Caco-2 (cell line): ENCODE data around the gene GHDC. TPM values are rescaled to one million over a fixed set of nuclear protein-coding genes. Genes with fewer than 3 reads are reported as not detected.
"Not testable (repeated sequence)": the region's sequence is repeated elsewhere in the genome, so short reads cannot be mapped to it uniquely, and the experiment has no call there.

ENCODE experiments used
- BruUV-seq: library from RNA; stranded (reverse); fragments of 400-500 nt; replicated peaks from 2 replicates; lab custom pipeline; 2021; lab: Mats Ljungman, UMichigan
- CTCF ChIA-PET: fragments of 300-600 bp; sonication (Branson Sonifier 250); formaldehyde crosslinking; loops from one replicate; lab custom pipeline; 2022; ENCODE audit warnings: antibody characterized with exemption; lab: Charles Lee
- POLR2A ChIA-PET: fragments of 300-600 bp; sonication (Branson Sonifier 250); formaldehyde crosslinking; loops from one replicate; lab custom pipeline; 2022; ENCODE audit warnings: antibody characterized with exemption; lab: Charles Lee
- DNase-seq, 2 experiments: peaks; one replicate each; pipeline versions ENCODE4 v3.0.0 to v3.0.0-alpha.2; 2020 to 2022
- H3K27me3 ChIP-seq: replicated peaks from 2 replicates; pipeline ENCODE4 v1.6.0; 2011; ENCODE audit warnings: low read length; ENCODE audit not compliant: control insufficient read depth, insufficient read depth
- H3K36me3 ChIP-seq: 2 replicates; pipeline ENCODE4 v1.5.1; 2011; ENCODE audit warnings: low read length; ENCODE audit not compliant: control insufficient read depth, insufficient read depth
- H3K4me1 ChIP-seq: fragments of 250-450 bp; sonication (Bioruptor Pico); 2 replicates; pipeline ENCODE4 v1.5.1; 2020; ENCODE audit warnings: mild to moderate bottlenecking
- H3K4me3 ChIP-seq: 2 replicates; pipeline ENCODE4 v1.5.1; 2011; ENCODE audit warnings: low read depth, mild to moderate bottlenecking, control low read depth, low read length
- H3K9me3 ChIP-seq: fragments of 250-450 bp; sonication (Bioruptor Pico); 2 replicates; pipeline ENCODE4 v1.5.1; 2020; ENCODE audit warnings: mild to moderate bottlenecking, moderate library complexity
- H3K27ac Mint-ChIP-seq: one replicate; pipeline ENCODE4 v1.8.0; 2022; ENCODE audit warnings: mixed read lengths; ENCODE audit not compliant: unreplicated experiment
- H3K27me3 Mint-ChIP-seq: one replicate; pipeline ENCODE4 v1.8.0; 2022; ENCODE audit warnings: mixed read lengths; ENCODE audit not compliant: insufficient read depth, unreplicated experiment
- H3K36me3 Mint-ChIP-seq: one replicate; pipeline ENCODE4 v1.8.0; 2022; ENCODE audit warnings: mild to moderate bottlenecking, mixed read lengths; ENCODE audit not compliant: insufficient read depth, unreplicated experiment
- H3K4me1 Mint-ChIP-seq: one replicate; pipeline ENCODE4 v1.8.0; 2022; ENCODE audit warnings: low read depth, mixed read lengths; ENCODE audit not compliant: unreplicated experiment
- H3K4me3 Mint-ChIP-seq: one replicate; pipeline ENCODE4 v1.8.0; 2022; ENCODE audit warnings: mild to moderate bottlenecking, moderate library complexity, mixed read lengths; ENCODE audit not compliant: unreplicated experiment
- H3K9me3 Mint-ChIP-seq: one replicate; pipeline ENCODE4 v1.8.0; 2022; ENCODE audit warnings: mixed read lengths; ENCODE audit not compliant: unreplicated experiment
- CTCF ChIP-seq, 2 experiments: fragments of 200-600 bp in 1 of 2; IDR thresholded peaks; 1 replicate in 1 of 2; 2 replicates in 1 of 2; pipeline versions ENCODE4 v1.5.1 to v1.8.0; 2011 to 2022; ENCODE audit warnings: antibody characterized with exemption in 1 of 2, control low read depth in 1 of 2, inconsistent platforms in 1 of 2, low read depth in 1 of 2, low read length in 1 of 2, mild to moderate bottlenecking in 1 of 2, moderate library complexity in 1 of 2; ENCODE audit not compliant: insufficient read depth in 1 of 2, severe bottlenecking in 1 of 2, unreplicated experiment in 1 of 2
- intact Hi-C: fragments of 100-400 bp; cut with micrococcal nuclease; formaldehyde crosslinking; loops from one replicate; pipeline ENCODE4 v1.10.0; 2022; ENCODE audit not compliant: unreplicated experiment
- total RNA-seq: library from RNA; stranded (reverse); gene quantifications from 2 replicates; pipeline ENCODE4 v1.2.3, GENCODE V29; 2022

GHDC gene
- total RNA-seq, 1 experiment from 2014 or later, result 17.7 TPM

GRCh38 chr17:42141382-42141781, 52.9 kb downstream of the GHDC start:
- Histone ChIP-seq H3K4me1 (peaks cover 4% of the 10 kb centered on the region), H3K27me3 (no peaks in the 10 kb centered on the region), H3K4me3 (no peak overlapping the region), H3K36me3 (peaks cover 2% of the 10 kb centered on the region), H3K9me3 (no peaks in the 10 kb centered on the region)
- no peak for TF ChIP-seq CTCF (IDR thresholded peaks at IDR 0.05; ENCODE audit: insufficient read depth in 1 of 2, low read depth in 1 of 2, low read length in 1 of 2, severe bottlenecking in 1 of 2, unreplicated experiment in 1 of 2)
- H3K27me3 Mint-ChIP-seq, result no peaks in the 10 kb centered on the region
- BruUV-seq, result no TSS peak
- ChIA-PET POLR2A (no interaction called here), CTCF (interaction anchor here (1.0 kb wide), 1 partner anchor 21 kb away, joined by 3 read pairs; no protein-coding TSS in a partner anchor)
- H3K27ac Mint-ChIP-seq, result no peak overlapping the region
- intact Hi-C loops, result no loop called here
- H3K4me1 Mint-ChIP-seq, result no peaks in the 10 kb centered on the region
- H3K4me3 Mint-ChIP-seq, result no peak overlapping the region
- H3K36me3 Mint-ChIP-seq, result peaks cover 50% of the 10 kb centered on the region
- no peak for DNase-seq
- no peaks in the 10 kb centered on the region for H3K9me3 Mint-ChIP-seq

- H3K9me3 ChIP-seq, H3K4me1 ChIP-seq, BruUV-seq, H3K9me3 Mint-ChIP-seq, H3K4me3 ChIP-seq, H3K4me1 Mint-ChIP-seq, H3K27me3 Mint-ChIP-seq, DNase-seq, H3K36me3 ChIP-seq, POLR2A ChIA-PET, CTCF ChIA-PET, H3K27ac Mint-ChIP-seq, H3K4me3 Mint-ChIP-seq, H3K27me3 ChIP-seq, intact Hi-C loops: not testable (repeated sequence)
- H3K36me3 Mint-ChIP-seq, result peaks cover 51% of the 10 kb centered on the region
Measured at GRCh38 chr17:42140690-42141089, 53.6 kb downstream of the GHDC start.

Other genes starting within 250 kb of the GHDC start
- 90.1 and 94.5 TPM in 2 replicates for gene CNP, start 227.7 kb downstream of the GHDC start, total RNA-seq
- gene DNAJC7, start 177.1 kb downstream of the GHDC start, total RNA-seq, result 147 and 156 TPM in 2 replicates
- gene NKIRAS2, start 174.4 kb downstream of the GHDC start, total RNA-seq, result 51.6 and 55.0 TPM in 2 replicates
- gene C17orf113, start 143.9 kb downstream of the GHDC start, total RNA-seq, result 3.8 and 4.7 TPM in 2 replicates
- gene ZNF385C, start 96.0 kb downstream of the GHDC start, total RNA-seq, result 1.00 and 1.5 TPM in 2 replicates
- gene DHX58, start 81.8 kb downstream of the GHDC start, total RNA-seq, result 0.79 TPM in 2 replicates
- gene KAT2A, start 73.1 kb downstream of the GHDC start, total RNA-seq, result 46.5 and 56.2 TPM in 2 replicates
- not detected in 2 replicates for gene HSPB9, start 71.7 kb downstream of the GHDC start, total RNA-seq
- 151 and 155 TPM in 2 replicates for gene RAB5C, start 39.5 kb downstream of the GHDC start, total RNA-seq
- gene KCNH4, start 13.4 kb downstream of the GHDC start, total RNA-seq, result 0.07 and 0.37 TPM in 2 replicates
- not detected in 2 replicates for gene HCRT, start 9.0 kb downstream of the GHDC start, total RNA-seq
- 41.4 and 46.9 TPM in 2 replicates for gene STAT5B, start 81.9 kb upstream of the GHDC start, total RNA-seq
- 2.4 and 3.2 TPM in 2 replicates for gene STAT5A, start 94.0 kb upstream of the GHDC start, total RNA-seq
- gene STAT3, start 193.9 kb upstream of the GHDC start, total RNA-seq, result 72.1 and 73.7 TPM in 2 replicates
- gene CAVIN1, start 228.8 kb upstream of the GHDC start, total RNA-seq, result 143 and 173 TPM in 2 replicates